NCI-H2227 treated with DMSO at 0.1 percent for 48 hours (cell line): ENCODE data around the gene ANAPC13.

Experiments used
- DNase-seq: peaks from one replicate; lab custom pipeline; 2025; lab: John Stamatoyannopoulos, UW

ANAPC13 gene

GRCh38 chr3:134485718-134486576, at the start of gene ANAPC13, which contains the start of gene CEP63:
ANAPC13 (minus strand) TSS chr3:134485985; CDS start chr3:134482904, 3,081 bp downstream.
CEP63 (plus strand) TSS chr3:134486057; CDS start chr3:134495321, 9,264 bp downstream.
- DNase-seq: peak; percentile 94

- DNase-seq: no peak
These were observed 49.6 kb upstream of the ANAPC13 start for GRCh38 chr3:134535186-134535970.

GRCh38 chr3:134533493-134533892, 47.7 kb upstream of the ANAPC13 start:
- no peak for DNase-seq

- DNase-seq: no peak
These were observed 41.9 kb upstream of the ANAPC13 start for GRCh38 chr3:134527538-134528186.

GRCh38 chr3:134527037-134527436, 41.3 kb upstream of the ANAPC13 start:
- no peak for DNase-seq

- no peak for DNase-seq
These were observed 40.5 kb upstream of the ANAPC13 start for GRCh38 chr3:134526319-134526718.

- no peak for DNase-seq
These were observed 39.5 kb upstream of the ANAPC13 start for GRCh38 chr3:134525293-134525692.

GRCh38 chr3:134522541-134522940, 36.8 kb upstream of the ANAPC13 start:
- no peak for DNase-seq

GRCh38 chr3:134517791-134518190, 32.0 kb upstream of the ANAPC13 start:
- no peak for DNase-seq

GRCh38 chr3:134516905-134517304, 31.1 kb upstream of the ANAPC13 start:
- DNase-seq: no peak

- no peak for DNase-seq
These were observed 25.7 kb upstream of the ANAPC13 start for GRCh38 chr3:134511500-134511899.

- DNase-seq: no peak
These were observed 19.7 kb upstream of the ANAPC13 start for GRCh38 chr3:134505485-134505884.

GRCh38 chr3:134504132-134504531, 18.3 kb upstream of the ANAPC13 start:
- no peak for DNase-seq

- no peak for DNase-seq
These were observed 17.5 kb upstream of the ANAPC13 start for GRCh38 chr3:134503266-134503665.

- DNase-seq: no peak
These were observed 10.8 kb upstream of the ANAPC13 start for GRCh38 chr3:134496471-134497071.

GRCh38 chr3:134495980-134496379, 10.2 kb upstream of the ANAPC13 start:
- DNase-seq: no peak

- DNase-seq: no peak
These were observed 8.7 kb upstream of the ANAPC13 start for GRCh38 chr3:134494495-134494894.

GRCh38 chr3:134487406-134487805, 1.6 kb upstream of the ANAPC13 start:
- peak; percentile 2 for DNase-seq

GRCh38 chr3:134486577-134487041, 824 bp upstream of the ANAPC13 start:
- DNase-seq: peak; percentile 18

- no peak for DNase-seq
These were observed 589 bp downstream of the ANAPC13 start for GRCh38 chr3:134485075-134485717.

GRCh38 chr3:134483195-134483900, 2.4 kb downstream of the ANAPC13 start:
- DNase-seq: no peak
